Duodenal mucosa (tissue), 2 donors: ENCODE results near the gene AKT1S1.
A peak's percentile ranks its signal among the peaks of the same experiment; 100 is the strongest.

Experiments
- H3K27ac ChIP-seq: one replicate; pipeline ENCODE4 v1.7.0; 2013; ENCODE audit warnings: low read depth, low read length
- H3K27me3 ChIP-seq, 2 donors: one replicate each; pipeline ENCODE4 v1.7.0; 2013; ENCODE audit warnings: low read length in 2 of 2, control low read depth in 1 of 2; ENCODE audit not compliant: insufficient read depth in 2 of 2, control insufficient read depth in 1 of 2
- H3K36me3 ChIP-seq, 2 donors: one replicate each; pipeline ENCODE4 v1.7.0; 2013; ENCODE audit warnings: low read length in 2 of 2, control low read depth in 1 of 2; ENCODE audit not compliant: insufficient read depth in 2 of 2, control insufficient read depth in 1 of 2
- H3K4me1 ChIP-seq, 2 donors: one replicate each; pipeline ENCODE4 v1.7.0; 2013; ENCODE audit warnings: low read length in 2 of 2, control low read depth in 1 of 2; ENCODE audit not compliant: insufficient read depth in 2 of 2, control insufficient read depth in 1 of 2
- H3K4me3 ChIP-seq, 2 donors: one replicate each; pipeline ENCODE4 v1.7.0; 2013; ENCODE audit warnings: low read length in 2 of 2, low read depth in 1 of 2
- H3K9ac ChIP-seq, 2 donors: one replicate each; pipeline ENCODE4 v1.7.0; 2013; ENCODE audit warnings: low read length in 2 of 2, low read depth in 1 of 2
- H3K9me3 ChIP-seq, 2 donors: one replicate each; pipeline ENCODE4 v1.7.0; 2013; ENCODE audit warnings: low read length in 2 of 2, control low read depth in 1 of 2; ENCODE audit not compliant: control insufficient read depth in 1 of 2

The AKT1S1 gene

DNA sequence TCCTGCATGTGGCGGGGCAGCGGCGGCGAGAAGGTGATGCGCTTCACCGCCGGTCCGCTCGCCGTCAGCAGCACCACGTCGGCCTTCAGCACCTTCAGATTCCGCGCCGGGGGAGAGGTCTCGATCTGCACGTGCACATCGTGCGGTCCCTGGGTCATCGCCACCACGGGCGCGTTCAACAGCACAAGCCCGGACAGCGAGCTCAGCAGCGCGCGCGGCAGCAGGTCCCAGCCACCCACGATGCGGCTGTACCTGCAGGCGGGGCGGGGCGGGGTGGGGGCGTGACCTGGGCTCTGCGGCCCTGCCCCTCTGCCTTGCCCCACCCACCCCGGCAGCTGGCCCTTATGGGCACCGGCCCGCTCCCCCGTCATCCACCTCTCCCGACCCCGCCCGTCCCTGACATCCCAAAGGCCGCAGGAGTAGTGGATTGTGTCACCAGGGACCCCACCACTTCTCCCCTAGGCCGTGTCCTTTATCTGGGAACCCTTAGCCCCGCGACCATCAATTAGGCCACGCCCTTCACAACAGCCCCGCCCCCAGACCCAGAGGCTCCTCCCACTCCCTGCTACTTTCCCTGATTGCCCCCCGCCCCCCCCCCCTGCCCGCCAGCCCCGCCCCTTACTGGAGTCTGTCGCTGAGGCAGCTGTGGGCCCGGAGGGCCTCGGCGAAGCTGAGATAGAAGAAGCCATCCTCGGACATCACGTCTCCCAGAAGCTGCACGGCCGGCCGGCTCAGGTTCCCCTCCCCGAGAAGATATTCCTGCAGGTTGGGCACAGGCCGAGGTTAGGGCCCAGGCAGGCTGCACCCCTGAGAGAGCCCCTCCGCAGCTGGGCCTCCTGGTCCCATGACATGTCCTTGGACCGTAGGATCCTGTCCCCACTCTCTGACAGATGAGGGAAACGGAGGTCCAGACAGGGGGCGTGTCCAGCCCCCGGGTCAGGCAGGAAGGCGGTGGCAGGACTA, 13.5 kb upstream of the AKT1S1 start:
- Histone ChIP-seq H3K27me3 (no peaks in the 10 kb centered on the region), H3K4me1 (peaks cover 10 to 17% of the 10 kb centered on the region in 2 donors), H3K4me3 (peak overlapping the region; percentile 55 to 62), H3K36me3 (no peaks in the 10 kb centered on the region), H3K27ac (no peak overlapping the region), H3K9ac (no peak overlapping the region), H3K9me3 (no peaks in the 10 kb centered on the region)

DNA sequence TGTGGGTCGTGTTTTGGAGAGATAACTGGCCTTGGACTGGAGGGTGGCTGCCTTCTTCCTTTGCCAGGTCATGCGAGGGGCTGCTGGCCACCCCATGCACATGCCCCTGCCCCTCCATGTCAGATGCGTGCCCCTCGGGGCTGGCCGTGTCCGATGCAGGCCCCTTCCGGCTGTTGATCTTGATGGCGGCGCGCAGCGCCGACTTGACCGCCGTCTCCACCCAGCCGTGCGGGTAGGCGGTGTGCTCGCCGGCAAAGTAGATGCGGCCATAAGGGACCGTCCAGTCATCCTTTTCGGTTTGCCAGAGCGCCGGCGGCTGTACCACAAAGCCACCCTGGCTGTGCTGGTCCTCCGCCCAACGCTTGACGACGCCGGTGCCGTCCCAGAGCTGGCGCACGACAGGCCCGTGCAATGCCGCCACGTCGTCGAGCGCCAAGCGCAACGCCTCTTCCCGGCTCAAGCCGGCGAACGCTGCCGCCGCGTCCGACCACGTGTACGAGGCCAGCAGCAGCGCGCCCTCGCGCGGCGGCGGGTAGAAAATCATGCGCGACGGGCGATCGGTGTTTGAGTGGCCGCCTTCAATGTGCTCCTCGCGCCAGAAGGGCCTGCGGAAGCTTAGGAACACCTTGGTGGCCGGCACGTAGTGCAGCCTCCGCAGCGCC, 12.7 kb upstream of the AKT1S1 start:
- Histone ChIP-seq H3K27me3 (no peaks in the 10 kb centered on the region), H3K27ac (no peak overlapping the region)

DNA sequence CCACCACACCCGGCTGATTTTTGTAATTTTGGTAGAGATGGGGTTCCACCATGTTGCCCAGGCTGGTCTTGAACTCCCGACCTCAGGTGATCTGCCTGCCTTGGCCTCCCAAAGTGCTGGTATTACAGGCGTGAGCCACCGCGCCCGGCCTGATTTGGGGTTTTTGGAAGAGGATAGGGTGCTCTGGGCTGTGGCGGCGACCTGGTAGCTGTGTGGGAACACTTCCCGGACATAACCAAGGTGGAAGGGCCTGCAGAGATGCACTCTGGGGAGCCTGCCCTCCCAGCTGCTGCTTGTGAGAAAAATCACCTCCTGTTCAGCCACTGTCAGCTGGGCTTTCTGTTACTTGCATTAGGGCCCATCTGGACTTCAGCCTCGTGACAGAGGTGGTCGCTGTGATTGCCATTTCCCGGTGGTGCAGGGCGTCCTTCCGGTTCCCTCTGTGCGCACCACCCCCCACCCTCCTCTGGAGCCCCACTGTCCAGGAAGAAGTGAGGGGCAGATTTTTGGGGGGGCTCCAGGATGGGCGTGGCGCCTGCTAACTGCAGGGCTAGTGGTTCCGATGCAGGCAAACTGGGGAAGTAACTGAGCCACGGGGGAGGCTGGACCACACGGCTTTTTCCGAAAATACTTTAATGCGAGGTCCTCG, 12.0 kb upstream of the AKT1S1 start:
- Histone ChIP-seq H3K36me3 (peaks cover 0 to 9% of the 10 kb centered on the region in 2 donors), H3K27me3 (no peaks in the 10 kb centered on the region), H3K27ac (no peak overlapping the region), H3K9me3 (no peaks in the 10 kb centered on the region), H3K9ac (no peak overlapping the region), H3K4me1 (peaks cover 10 to 17% of the 10 kb centered on the region in 2 donors), H3K4me3 (no peak overlapping the region)

More for the DNA sequence above, 12.7 kb upstream of the AKT1S1 start:
- no peaks in the 10 kb centered on the region for H3K9me3 ChIP-seq
- H3K4me1 ChIP-seq, result peaks cover 10 to 17% of the 10 kb centered on the region in 2 donors
- peak overlapping the region; percentile 55 to 62 for H3K4me3 ChIP-seq
- no peak overlapping the region for H3K9ac ChIP-seq
- peaks cover 0 to 3% of the 10 kb centered on the region in 2 donors for H3K36me3 ChIP-seq

DNA sequence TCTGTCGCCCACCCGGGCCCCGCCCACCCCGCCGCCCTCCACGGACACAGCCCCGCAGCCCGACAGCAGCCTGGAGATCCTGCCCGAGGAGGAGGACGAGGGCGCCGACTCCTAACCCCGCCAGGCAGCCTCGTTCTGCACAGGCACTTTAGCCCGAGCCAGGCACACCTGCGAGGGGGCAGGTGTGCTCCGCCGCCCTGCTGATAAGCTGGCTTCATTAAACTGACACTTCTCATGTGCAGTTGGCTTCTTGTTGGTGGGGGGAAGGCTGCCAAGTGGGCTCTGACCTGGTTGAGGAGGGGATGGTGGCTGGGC, 11.3 kb upstream of the AKT1S1 start:
- Histone ChIP-seq H3K27ac (no peak overlapping the region), H3K9ac (no peak overlapping the region), H3K27me3 (no peaks in the 10 kb centered on the region), H3K4me1 (peaks cover 10 to 17% of the 10 kb centered on the region in 2 donors), H3K4me3 (no peak overlapping the region), H3K36me3 (peaks cover 6 to 16% of the 10 kb centered on the region in 2 donors), H3K9me3 (no peaks in the 10 kb centered on the region)

DNA sequence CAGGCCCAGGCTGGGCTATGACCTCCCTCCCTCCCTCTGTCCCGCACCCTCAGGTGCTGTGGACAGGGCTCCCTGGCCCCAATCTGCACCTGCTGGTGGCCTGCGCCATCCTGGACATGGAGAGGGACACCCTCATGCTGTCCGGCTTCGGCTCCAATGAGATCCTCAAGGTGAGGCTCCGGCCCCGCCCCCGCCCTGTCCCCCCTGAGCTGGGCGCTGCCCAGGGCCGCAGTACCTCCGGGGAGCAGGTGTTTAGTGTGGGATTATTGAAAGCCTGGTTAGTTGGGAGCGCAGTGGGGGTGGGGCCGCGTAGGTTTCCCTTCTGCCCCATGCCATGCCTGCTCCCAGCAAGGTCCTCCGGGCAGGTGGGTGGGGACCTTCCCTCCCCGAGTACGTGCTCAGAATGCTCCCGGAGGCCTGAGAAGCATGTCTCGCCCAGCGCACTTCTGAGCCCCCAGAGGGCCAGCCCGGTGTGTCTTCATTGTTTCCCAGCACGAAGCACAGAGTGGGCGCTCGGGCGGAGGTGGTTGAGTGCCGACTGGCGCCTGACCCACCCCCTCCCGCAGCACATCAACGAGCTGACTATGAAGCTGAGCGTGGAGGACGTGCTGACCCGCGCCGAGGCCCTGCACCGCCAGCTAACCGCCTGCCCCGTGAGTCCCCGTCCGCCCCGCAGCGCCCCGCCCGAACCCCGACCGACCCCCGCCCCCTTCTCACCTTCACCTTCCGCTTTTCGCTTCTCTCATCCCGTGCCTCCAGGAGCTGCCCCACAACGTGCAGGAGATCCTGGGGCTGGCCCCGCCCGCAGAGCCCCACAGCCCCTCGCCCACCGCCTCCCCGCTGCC, 10.7 kb upstream of the AKT1S1 start:
- H3K9ac ChIP-seq, result peak overlapping the region in 1 of 2 donors; percentile 32

DNA sequence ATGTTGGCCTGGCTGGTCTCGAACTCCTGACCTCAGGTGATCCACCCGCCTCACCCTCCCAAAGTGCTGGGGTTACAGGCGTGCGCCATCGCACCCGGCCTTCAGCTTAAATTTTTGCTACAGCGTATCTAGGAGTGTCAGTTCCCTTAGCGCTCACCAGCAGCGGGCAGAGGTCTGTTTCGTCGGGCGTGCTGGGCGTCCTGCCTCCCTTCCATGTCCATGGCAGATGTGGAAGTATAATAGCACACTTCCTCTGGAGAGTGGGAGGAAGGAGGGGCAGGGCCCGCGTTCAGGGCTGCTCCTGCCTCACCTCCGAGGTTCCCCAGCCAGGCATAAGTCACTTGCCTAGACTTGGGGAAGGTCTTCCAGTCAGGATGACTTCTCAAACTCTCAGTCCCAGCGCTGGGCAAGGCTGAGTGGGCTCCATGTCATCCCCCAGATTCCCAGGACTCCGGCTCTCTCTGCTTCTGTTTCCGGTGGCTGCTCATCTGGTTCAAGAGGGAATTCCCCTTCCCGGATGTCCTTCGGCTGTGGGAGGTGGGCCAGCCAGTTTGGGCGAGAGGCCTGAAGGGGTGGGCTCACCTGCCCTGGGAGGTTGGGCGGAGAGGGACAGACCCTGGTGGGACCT, 10.0 kb upstream of the AKT1S1 start:
- Histone ChIP-seq H3K4me3 (peak overlapping the region; percentile 36 to 38), H3K36me3 (peaks cover 19 to 29% of the 10 kb centered on the region in 2 donors), H3K9ac (no peak overlapping the region), H3K27ac (no peak overlapping the region), H3K27me3 (no peaks in the 10 kb centered on the region), H3K4me1 (peaks cover 10 to 17% of the 10 kb centered on the region in 2 donors), H3K9me3 (peaks cover 0 to 4% of the 10 kb centered on the region in 2 donors)

More for the DNA sequence above, 10.7 kb upstream of the AKT1S1 start:
- Histone ChIP-seq H3K4me1 (peaks cover 10 to 17% of the 10 kb centered on the region in 2 donors), H3K9me3 (peaks cover 0 to 3% of the 10 kb centered on the region in 2 donors), H3K36me3 (peaks cover 12 to 22% of the 10 kb centered on the region in 2 donors), H3K27ac (no peak overlapping the region), H3K4me3 (peak overlapping the region; percentile 36 to 38), H3K27me3 (no peaks in the 10 kb centered on the region)

DNA sequence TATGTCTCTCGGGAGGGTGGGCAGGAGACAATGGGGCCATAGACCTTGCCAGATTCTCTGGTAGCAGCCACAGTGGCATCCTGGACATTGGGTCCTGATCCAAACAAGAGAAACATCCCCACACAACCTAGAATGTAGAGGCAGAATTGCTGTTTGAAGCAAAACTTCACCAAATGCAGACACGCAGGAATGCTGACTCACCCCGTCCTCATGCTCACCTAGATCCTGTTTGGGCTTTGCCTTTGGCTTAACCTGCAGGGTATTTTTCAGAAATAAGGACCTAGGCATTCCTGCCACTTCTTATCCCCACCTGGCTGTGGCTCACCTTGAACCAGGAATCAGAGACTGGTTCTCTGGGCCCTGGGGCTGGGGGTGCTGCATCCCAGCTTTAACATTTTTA, 7.6 kb upstream of the AKT1S1 start:
- peaks cover 0 to 4% of the 10 kb centered on the region in 2 donors for H3K9me3 ChIP-seq
- peaks cover 17 to 18% of the 10 kb centered on the region in 2 donors for H3K4me1 ChIP-seq
- no peak overlapping the region for H3K9ac ChIP-seq
- no peak overlapping the region for H3K4me3 ChIP-seq
- no peaks in the 10 kb centered on the region for H3K27me3 ChIP-seq
- H3K36me3 ChIP-seq, result peaks cover 31 to 52% of the 10 kb centered on the region in 2 donors
- H3K27ac ChIP-seq, result no peak overlapping the region

DNA sequence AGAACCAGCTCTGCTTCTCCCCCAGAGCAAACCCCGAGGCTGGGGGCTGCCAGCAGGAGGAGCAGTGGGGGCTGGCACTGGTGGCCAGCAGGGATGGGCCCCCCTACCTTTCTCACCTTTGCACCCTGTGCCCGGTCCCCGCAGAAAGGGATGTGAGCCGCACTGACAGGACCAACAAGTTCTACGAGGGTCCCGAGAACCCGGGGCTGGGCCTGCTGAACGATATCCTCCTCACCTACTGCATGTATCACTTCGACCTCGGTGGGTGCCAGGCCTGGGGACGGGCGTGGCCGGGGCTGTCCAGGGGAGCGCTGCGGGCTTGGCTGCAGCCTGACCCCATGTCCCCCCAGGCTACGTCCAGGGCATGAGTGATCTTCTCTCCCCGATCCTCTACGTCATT, 7.0 kb upstream of the AKT1S1 start:
- Histone ChIP-seq H3K9me3 (peaks cover 0 to 4% of the 10 kb centered on the region in 2 donors), H3K9ac (no peak overlapping the region), H3K27me3 (no peaks in the 10 kb centered on the region), H3K4me1 (peaks cover 17 to 18% of the 10 kb centered on the region in 2 donors), H3K27ac (no peak overlapping the region), H3K36me3 (peaks cover 31 to 56% of the 10 kb centered on the region in 2 donors), H3K4me3 (no peak overlapping the region)

DNA sequence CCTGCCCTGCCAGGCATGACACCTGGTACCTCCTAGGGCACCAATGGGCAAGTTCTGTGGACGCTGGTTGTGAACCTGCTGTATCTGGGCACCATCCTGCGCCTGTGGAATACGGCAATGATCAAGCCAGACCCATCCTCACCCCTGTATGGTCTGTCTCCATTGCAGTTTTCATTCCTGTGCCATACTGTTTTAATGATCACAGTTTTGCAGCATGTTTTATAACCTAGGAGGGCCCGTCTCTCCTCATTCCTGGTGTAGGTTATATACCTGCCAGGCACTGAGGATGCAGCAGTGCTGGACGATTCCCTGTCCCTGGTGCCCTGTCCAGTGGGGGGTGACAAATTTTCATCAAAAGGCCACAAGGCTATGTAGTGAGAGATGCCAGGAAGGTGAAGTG, 5.9 kb upstream of the AKT1S1 start:
- no peak overlapping the region for H3K27ac ChIP-seq

More for the DNA sequence above, 5.9 kb upstream of the AKT1S1 start:
- H3K9me3 ChIP-seq, result peaks cover 0 to 4% of the 10 kb centered on the region in 2 donors
- H3K36me3 ChIP-seq, result peaks cover 31 to 62% of the 10 kb centered on the region in 2 donors
- H3K27me3 ChIP-seq, result no peaks in the 10 kb centered on the region
- no peak overlapping the region for H3K9ac ChIP-seq
- no peak overlapping the region for H3K4me3 ChIP-seq
- H3K4me1 ChIP-seq, result peaks cover 24 to 28% of the 10 kb centered on the region in 2 donors
